HG03064 (cell line): ENCODE measurements around the gene JUNB.
"Not testable (repeated sequence)": the region's sequence is repeated elsewhere in the genome, so short reads cannot be mapped to it uniquely, and the experiment has no call there.

Source experiments
- ATAC-seq: cut with Tn5 transposase; IDR thresholded peaks from one replicate; pipeline ENCODE4 v1.9.1; 2021; ENCODE audit warnings: low read depth; ENCODE audit not compliant: unreplicated experiment

The JUNB gene

GRCh38 chr19:12802267-12803106 lies 11.2 kb downstream of the JUNB start:
- no peak for ATAC-seq

- no peak for ATAC-seq
These were observed 12.8 kb downstream of the JUNB start for GRCh38 chr19:12804051-12804450.

DNA sequence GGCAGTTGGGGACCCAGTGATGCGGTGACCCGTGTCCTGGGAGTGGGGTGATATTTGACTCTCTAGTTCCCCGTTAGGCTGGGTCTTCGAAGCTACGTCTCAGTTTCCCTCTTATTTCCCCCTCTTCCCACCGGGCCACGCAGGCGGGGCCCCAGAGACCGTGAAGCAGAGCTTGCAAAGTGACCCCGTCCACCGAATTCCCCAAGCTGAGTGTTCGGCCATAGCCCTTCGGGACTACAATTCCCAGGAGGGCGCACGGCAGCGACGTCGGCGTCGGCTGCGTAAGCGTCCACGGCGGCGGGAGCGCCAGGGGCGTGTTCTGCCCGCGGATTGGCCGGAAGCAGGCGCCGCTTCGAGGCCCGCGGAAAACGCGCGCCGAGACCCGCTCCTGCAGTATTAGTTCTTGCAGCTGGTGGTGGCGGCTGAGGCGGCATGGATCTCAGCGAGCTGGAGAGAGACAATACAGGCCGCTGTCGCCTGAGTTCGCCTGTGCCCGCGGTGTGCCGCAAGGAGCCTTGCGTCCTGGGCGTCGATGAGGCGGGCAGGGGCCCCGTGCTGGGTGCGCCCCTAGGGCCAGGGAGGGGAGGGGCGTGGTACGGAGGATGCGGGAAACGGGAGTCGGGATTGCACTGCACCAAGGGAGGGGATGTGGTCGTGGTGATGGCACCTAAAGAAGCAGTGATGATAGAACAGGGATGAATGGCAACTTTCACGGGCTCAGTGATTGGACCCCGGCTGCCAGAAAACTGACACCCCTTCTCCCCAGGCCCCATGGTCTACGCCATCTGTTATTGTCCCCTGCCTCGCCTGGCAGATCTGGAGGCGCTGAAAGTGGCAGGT lies 15.2 kb downstream of the JUNB start, which contains the start of gene RNASEH2A:
TSS of gene RNASEH2A (plus strand) at position 343 of the 840 bp plus-strand sequence. CDS start at position 433, 90 bp downstream.
- ATAC-seq = peak; percentile 69

DNA sequence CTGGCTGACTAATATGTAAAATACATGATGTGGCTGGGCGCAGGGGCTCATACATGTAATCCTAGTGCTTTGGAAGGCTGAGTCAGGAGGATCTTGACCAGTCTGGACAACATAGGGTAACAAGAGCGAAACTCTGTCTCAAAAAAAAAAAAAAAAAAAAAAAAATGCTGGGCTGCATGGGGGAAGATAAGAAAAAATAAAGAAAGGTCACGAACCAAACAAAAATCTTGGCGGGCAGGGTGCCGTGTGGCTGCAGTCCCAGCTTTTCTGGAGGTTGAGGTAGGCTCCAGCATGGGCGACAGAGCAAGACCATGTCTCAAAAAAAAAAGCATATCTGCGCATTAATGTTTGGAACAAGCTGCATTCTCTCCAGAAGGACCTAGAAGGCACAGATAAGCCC lies 23.8 kb downstream of the JUNB start:
- no peak for ATAC-seq

GRCh38 chr19:12817188-12817587 lies 25.9 kb downstream of the JUNB start:
- not testable (repeated sequence) for ATAC-seq

GRCh38 chr19:12817810-12818209 lies 26.5 kb downstream of the JUNB start:
- not testable (repeated sequence) for ATAC-seq

DNA sequence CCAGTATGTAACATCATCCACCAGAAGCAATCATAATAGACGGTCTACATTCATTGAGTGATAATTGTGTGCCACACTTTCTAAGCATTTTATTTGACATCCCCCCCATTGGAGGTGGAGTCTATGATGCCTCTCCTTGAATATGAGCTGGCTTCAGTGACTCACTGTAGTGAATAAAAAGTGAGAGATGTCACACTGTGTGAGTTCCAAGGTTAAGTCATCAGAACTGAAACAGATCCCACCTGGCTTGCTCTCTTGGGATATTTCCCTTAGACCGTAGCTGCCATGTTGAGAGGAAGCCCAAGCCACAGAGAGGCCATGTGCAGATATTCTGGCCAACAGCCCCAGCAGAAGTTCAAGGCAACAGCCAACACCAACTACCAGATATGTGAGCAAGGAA lies 30.5 kb downstream of the JUNB start:
- ATAC-seq = no peak

DNA sequence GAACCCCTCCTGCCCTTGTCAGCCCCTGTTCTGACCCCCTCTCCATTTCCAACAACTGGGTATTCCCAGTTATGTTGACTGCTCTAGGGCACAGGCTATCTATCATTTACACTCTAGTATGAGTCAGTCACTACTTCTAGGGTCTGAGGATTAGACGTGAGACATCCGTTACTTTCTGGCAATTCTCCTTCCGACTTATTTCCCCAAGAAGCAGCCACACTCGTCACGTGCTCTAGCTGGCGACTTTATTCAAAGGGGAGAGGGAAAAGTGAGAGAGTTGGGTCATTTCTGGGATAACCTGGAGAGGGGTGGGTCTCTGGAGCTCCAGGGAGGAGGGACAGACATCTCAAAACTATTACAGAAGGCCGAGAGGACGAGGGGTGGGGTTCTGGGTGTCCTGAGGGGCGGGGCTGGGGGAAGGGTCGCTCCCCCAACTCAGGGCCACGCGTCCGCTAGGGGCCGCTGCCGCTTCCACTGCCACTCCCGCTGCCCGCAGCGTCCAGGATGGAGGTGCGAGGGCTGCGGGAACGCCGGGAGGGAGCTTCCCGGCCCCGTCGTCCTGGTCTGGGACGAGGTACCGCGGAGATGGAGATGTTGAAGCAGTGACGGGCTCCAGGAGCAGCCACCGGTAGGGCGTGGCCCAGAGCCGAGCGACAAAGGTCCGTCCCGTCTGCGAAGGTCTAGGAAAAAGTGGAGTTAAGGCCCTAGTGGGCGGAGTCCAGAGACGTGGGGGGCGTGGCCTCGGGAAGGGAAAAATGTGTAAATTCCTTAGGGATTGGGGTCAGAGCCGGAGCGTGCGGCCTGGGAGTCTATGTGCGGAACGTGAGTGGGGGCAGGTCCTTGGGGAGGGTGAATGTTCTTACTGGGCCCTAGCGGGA lies 34.2 kb downstream of the JUNB start:
- ATAC-seq = no peak

DNA sequence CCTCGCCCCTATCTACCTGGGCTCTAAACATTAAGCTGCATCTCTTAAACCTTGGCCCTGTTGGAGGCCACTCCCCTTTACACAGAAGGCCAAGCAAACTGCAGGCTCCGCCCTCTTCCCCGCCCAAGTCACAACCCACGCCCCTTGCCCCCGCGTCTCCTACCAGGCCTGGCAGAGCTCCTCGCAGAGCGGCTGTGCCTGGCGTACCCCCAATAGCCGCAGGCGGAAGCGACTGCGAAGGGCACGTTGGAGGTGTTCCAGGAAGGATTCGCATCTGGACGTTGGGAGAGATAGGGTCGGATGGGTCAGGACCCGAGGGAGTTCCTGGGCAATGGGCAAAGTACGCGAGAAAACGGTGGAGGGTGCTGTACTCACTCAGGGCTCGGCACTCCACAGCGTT lies 37.2 kb downstream of the JUNB start:
- no peak for ATAC-seq

DNA sequence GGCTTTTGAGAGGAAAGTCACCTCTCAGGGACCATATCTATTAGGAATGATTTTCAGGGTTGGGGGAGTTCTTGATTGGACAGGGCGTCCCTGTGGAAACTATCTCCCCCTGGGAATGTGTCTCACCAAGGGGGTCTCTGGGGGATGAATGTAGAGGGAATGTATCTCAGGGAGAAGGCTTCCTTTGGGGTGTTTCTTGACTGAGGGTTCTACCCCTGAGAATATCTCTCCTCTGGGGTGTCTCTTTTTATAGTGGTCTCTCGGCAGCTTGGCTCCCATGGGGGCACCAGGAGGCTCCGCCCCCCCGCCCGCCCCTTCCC lies 42.1 kb downstream of the JUNB start:
- no peak for ATAC-seq

- no peak for ATAC-seq
These were observed 42.7 kb downstream of the JUNB start for GRCh38 chr19:12833738-12834565.

DNA sequence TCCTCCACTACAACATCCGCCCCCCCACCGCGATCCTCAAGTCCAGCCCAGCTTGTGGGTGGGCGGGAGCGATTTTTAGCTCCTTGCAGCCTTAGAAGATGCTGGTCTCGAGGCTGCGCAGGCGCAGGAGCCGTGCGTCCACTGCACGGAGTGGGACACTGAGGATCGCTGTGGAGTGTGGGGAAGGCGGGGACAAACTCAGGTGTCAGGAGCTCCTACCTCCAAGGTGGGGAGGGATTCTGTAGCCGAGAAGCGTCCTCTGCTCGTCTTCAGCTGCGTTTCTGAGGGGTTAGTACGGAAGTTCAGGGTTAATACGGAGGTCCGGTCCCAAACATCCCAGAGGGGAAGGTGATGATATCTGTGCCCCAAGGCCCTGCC lies 43.3 kb downstream of the JUNB start, which contains the start of gene RTBDN:
TSS of gene RTBDN (minus strand) at position 14 of the 378 bp plus-strand sequence. CDS start 4,600 bp downstream, outside the sequence.
- no peak for ATAC-seq

DNA sequence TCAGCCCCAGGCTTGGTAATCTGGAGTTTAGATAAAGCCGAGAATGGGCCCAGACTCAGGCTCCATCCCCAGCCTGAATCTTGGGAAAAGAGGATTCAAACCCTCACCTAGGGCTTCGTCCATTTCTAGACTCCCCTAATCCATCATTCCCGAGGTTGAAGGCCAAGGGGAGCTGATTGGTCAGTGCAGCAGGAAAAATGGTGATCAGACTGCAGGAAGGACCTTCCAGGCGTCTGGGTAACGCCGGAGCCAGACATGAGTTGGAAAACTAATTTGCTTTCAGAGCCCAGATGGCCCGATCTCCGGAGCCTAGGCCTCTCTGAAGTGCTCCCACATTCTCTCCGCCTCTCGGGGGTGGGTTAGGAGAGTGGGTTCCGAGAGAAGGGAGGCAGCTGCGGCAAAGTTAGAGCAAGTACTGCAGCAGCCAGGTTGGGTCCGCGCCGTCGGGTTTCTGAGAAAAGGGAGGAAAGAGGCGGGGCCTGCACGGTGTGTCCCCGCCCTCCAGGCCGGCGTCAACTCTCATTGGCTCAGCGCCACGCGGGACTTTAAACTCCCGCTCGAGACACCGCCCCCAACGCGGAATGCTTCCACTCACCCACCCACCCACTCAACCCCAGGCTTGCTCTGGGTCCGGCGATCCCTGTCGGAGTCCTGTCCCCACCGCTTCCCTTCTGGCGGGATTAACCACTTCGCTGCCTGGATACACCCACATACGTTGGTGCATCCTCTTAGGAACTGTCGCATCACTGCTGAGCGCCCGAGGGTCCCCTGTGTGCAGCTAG lies 43.9 kb downstream of the JUNB start:
- no peak for ATAC-seq

- no peak for ATAC-seq
These were observed 45.2 kb downstream of the JUNB start for GRCh38 chr19:12836529-12836863.

GRCh38 chr19:12837225-12837624 lies 45.9 kb downstream of the JUNB start:
- ATAC-seq = no peak

DNA sequence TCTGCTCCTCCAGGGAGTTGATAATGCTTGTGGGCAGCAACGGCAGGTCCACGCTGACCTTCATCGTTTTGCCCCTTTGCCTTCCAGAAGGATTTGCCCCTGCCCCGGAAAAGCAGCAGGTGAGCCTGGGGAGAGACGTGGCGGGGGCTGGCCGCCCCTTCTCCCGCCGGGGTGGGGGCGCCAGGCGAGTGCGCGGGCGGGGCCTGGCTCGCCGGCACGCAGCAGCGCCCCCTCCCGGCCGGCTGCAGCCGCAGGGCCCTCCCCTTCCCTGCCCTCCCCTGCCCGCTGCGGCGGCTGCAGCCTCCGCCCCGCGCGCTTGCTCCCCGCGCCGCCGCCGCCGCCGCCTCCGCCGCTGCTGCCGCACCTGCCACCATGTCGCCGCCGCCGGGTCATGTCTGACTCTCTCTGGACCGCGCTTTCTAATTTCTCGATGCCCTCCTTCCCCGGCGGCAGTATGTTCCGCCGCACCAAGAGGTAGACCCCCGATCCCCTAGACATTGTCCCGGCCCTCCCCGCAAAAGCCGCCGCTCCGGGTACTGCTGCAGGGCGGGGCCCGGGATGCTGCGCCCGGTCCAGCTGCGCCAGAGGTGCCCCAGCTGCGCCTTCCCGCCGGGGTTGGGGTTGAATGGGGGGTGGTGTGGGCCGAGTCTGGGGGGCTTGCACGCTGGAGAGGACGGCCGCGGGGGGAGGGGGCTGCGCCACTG lies 47.0 kb downstream of the JUNB start, which contains the start of gene MAST1:
TSS of gene MAST1 (plus strand) at position 334 of the 704 bp plus-strand sequence. CDS start at position 392, 58 bp downstream.
- ATAC-seq = no peak

DNA sequence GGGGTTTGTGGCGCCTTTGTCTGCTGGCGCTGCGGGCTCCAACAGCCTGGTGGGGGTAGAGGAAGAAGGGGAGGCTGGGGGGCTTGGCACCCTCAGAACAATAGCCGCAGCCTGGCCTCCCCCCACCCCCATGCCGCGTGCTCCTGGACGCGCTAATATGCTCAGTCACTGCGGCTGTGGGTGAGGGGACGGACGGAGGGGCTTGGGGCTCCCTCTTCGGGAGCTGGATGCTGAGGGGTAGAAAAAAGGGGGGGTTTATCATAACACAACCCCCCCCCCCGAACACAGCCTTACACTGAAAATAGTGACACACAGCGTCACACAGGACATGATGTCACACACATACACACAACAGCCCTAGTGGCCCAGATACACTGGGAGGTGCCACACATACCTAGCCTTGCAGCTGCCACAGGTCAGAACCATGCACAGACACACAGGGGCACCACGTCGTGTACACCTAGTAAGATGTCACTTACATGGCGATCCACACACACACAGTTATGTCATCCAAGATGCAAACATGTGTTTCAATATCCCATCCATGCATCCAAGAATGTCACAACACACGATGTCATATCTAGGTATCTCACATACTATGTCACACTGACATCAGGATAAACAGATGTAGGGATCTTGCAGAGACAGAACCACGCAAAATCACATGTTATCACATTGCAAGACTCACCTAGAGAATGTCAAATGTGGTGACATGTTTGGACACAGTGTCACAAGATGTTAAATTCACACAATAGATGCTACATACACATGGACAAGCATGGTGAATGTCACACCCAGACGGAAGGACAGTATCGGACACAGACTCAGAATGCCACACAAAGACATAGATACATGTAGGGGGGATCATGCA lies 47.8 kb downstream of the JUNB start:
- ATAC-seq = no peak
